GM23338 (cell line): ENCODE results near the gene HDAC11.

Experiments
- CREB1 ChIP-seq: fragments of 250-450 bp; sonication (Bioruptor Pico); IDR thresholded peaks from 2 replicates; pipeline ENCODE4 v1.5.0; 2020; ENCODE audit warnings: low read depth, mild to moderate bottlenecking, moderate library complexity
- CTCF ChIP-seq, 2 experiments: fragments of 200-600 bp in 1 of 2; sonication (generic) in 1 of 2; conservative IDR thresholded peaks; 2 replicates each; pipeline versions ENCODE4 v1.5.1 to v1.6.1; 2016 to 2017; ENCODE audit warnings: antibody characterized with exemption in 2 of 2, low read depth in 2 of 2, mild to moderate bottlenecking in 2 of 2, moderate library complexity in 1 of 2
- EZH2phosphoT487 ChIP-seq: fragments of 200-600 bp; sonication (generic); IDR thresholded peaks from one replicate; pipeline ENCODE4 v1.8.1; 2018; ENCODE audit warnings: antibody characterized with exemption; ENCODE audit not compliant: unreplicated experiment
- POLR2AphosphoS5 ChIP-seq: IDR thresholded peaks from 2 replicates; pipeline ENCODE4 v1.6.1; 2016; ENCODE audit warnings: antibody characterized with exemption, low read depth

GRCh38 chr3:13508496-13508895, 28.4 kb downstream of the HDAC11 start:
- TF ChIP-seq POLR2AphosphoS5 (no peak), CREB1 (CRISPR knock-in tag) (no peak), EZH2phosphoT487 (no peak), CTCF (conservative IDR thresholded peaks at IDR 0.05; ENCODE audit: low read depth in 2 of 2) (no peak)
